Lower leg skin (tissue), 3 donors: ENCODE results near the gene TADA2A.

ENCODE experiments used
- CTCF ChIP-seq, 3 donors: fragments of 450-650 bp; IDR thresholded peaks; one replicate each; pipeline ENCODE4 v1.5.1; 2016; ENCODE audit warnings: antibody characterized with exemption in 3 of 3, mild to moderate bottlenecking in 3 of 3, moderate library complexity in 2 of 3
- POLR2A ChIP-seq, 2 donors: fragments of 450-650 bp; IDR thresholded peaks; one replicate each; pipeline ENCODE4 v1.6.1; 2016 to 2017; ENCODE audit warnings: antibody characterized with exemption in 2 of 2, mild to moderate bottlenecking in 1 of 2, moderate library complexity in 1 of 2

- TF ChIP-seq CTCF (IDR thresholded peaks at IDR 0.05) (no peak), POLR2A (IDR thresholded peaks at IDR 0.05) (no peak)
Observed at GRCh38 chr17:37466471-37466870, 59.8 kb downstream of the TADA2A start.
